OCI-LY1 (cell line): ENCODE measurements around the gene NFAM1.

Source experiments
- H2AFZ ChIP-seq: fragments of 200-600 bp; sonication (generic), shearing (Covaris generic); 2 replicates; pipeline ENCODE4 v1.6.0; 2014; ENCODE audit warnings: antibody characterized with exemption, mild to moderate bottlenecking, low read length
- H3F3A ChIP-seq: fragments of 200-600 bp; sonication (generic), shearing (Covaris generic); 2 replicates; pipeline ENCODE4 v1.6.0; 2014; ENCODE audit warnings: mild to moderate bottlenecking, antibody characterized with exemption, low read length, moderate library complexity; ENCODE audit not compliant: insufficient read depth
- H3K27ac ChIP-seq: fragments of 200-600 bp; sonication (generic); 2 replicates; pipeline ENCODE4 v1.5.1; 2014; ENCODE audit warnings: low read length, mixed run types, mild to moderate bottlenecking, low read depth; ENCODE audit not compliant: poor library complexity, severe bottlenecking
- H3K27me3 ChIP-seq: fragments of 200-600 bp; sonication (generic); 2 replicates; pipeline ENCODE4 v1.6.0; 2014; ENCODE audit warnings: antibody characterized with exemption, mild to moderate bottlenecking, low read length, moderate library complexity; ENCODE audit not compliant: insufficient read depth
- H3K36me3 ChIP-seq: fragments of 200-600 bp; sonication (generic); 2 replicates; pipeline ENCODE4 v1.6.1; 2014; ENCODE audit warnings: mild to moderate bottlenecking, antibody characterized with exemption, low read length, moderate library complexity, mixed read lengths; ENCODE audit not compliant: insufficient read depth
- H3K4me1 ChIP-seq: fragments of 200-600 bp; sonication (generic); 2 replicates; pipeline ENCODE4 v1.5.1; 2014; ENCODE audit warnings: mild to moderate bottlenecking, low read length, moderate library complexity; ENCODE audit not compliant: insufficient read depth, severe bottlenecking
- H3K4me2 ChIP-seq: fragments of 200-600 bp; sonication (generic), shearing (Covaris generic); 2 replicates; pipeline ENCODE4 v1.6.1; 2014; ENCODE audit warnings: low read length
- H3K4me3 ChIP-seq: fragments of 200-600 bp; sonication (generic); 2 replicates; pipeline ENCODE4 v1.5.1; 2014; ENCODE audit warnings: low read length, low read depth, mild to moderate bottlenecking, mixed read lengths; ENCODE audit not compliant: poor library complexity, severe bottlenecking
- H3K79me2 ChIP-seq: fragments of 200-600 bp; shearing (Covaris generic); 2 replicates; pipeline ENCODE4 v1.6.1; 2016; ENCODE audit warnings: mixed run types, low read length, mixed read lengths; ENCODE audit not compliant: insufficient read depth
- H3K9ac ChIP-seq: fragments of 200-600 bp; sonication (generic), shearing (Covaris generic); 2 replicates; pipeline ENCODE4 v1.6.1; 2014; ENCODE audit warnings: mild to moderate bottlenecking, low read length, mixed read lengths
- H3K9me2 ChIP-seq: fragments of 200-600 bp; sonication (generic), shearing (Covaris generic); 2 replicates; pipeline ENCODE4 v1.6.1; 2014; ENCODE audit warnings: low read depth, mild to moderate bottlenecking, low read length, mixed read lengths
- H3K9me3 ChIP-seq: fragments of 200-600 bp; shearing (Covaris generic); 2 replicates; pipeline ENCODE4 v1.6.1; 2014; ENCODE audit warnings: low read length, mixed read lengths
- H4K20me1 ChIP-seq: fragments of 200-600 bp; sonication (generic), shearing (Covaris generic); 2 replicates; pipeline ENCODE4 v1.6.0; 2016; ENCODE audit warnings: mild to moderate bottlenecking, low read length; ENCODE audit not compliant: insufficient read depth
- CTCF ChIP-seq: fragments of 200-600 bp; sonication (generic), shearing (Covaris generic); IDR thresholded peaks from 2 replicates; pipeline ENCODE4 v1.5.1; 2017; ENCODE audit warnings: mild to moderate bottlenecking, antibody characterized with exemption, low read length, moderate library complexity, mixed read lengths
- EZH2 ChIP-seq: fragments of 200-600 bp; sonication (generic), shearing (Covaris generic); IDR thresholded peaks from 2 replicates; pipeline ENCODE4 v1.8.0; 2017; ENCODE audit warnings: borderline replicate concordance, mixed run types, mild to moderate bottlenecking, antibody characterized with exemption, low read length, moderate library complexity, mixed read lengths

NFAM1 gene

GRCh38 chr22:42408810-42409529 is 23.2 kb downstream of the NFAM1 start:
- Histone ChIP-seq H3K27me3 (peaks cover 6% of the 10 kb centered on the region; the same call in 1 of the 2 replicates), H3K79me2 (no peaks in the 10 kb centered on the region)
- no peak for TF ChIP-seq CTCF
- no peak for TF ChIP-seq EZH2

GRCh38 chr22:42408276-42408675 is 23.9 kb downstream of the NFAM1 start:
- Histone ChIP-seq H3F3A (no peaks in the 10 kb centered on the region), H4K20me1 (no peaks in the 10 kb centered on the region), H3K36me3 (no peaks in the 10 kb centered on the region), H3K9ac (no peak overlapping the region), H3K9me2 (no peaks in the 10 kb centered on the region), H3K4me2 (no peak overlapping the region), H3K79me2 (no peaks in the 10 kb centered on the region), H3K4me3 (no peak overlapping the region), H3K4me1 (no peaks in the 10 kb centered on the region), H3K27me3 (peaks cover 10% of the 10 kb centered on the region), H3K27ac (no peak overlapping the region), H3K9me3 (no peaks in the 10 kb centered on the region), H2AFZ (no peak overlapping the region)
- TF ChIP-seq CTCF (no peak), EZH2 (no peak)

More at GRCh38 chr22:42408810-42409529, 23.2 kb downstream of the NFAM1 start:
- Histone ChIP-seq H4K20me1 (no peaks in the 10 kb centered on the region), H3K4me3 (no peak overlapping the region), H3K4me1 (no peaks in the 10 kb centered on the region), H3K4me2 (no peak overlapping the region), H3K27ac (no peak overlapping the region), H2AFZ (no peak overlapping the region), H3K9me3 (no peaks in the 10 kb centered on the region), H3K9ac (no peak overlapping the region), H3F3A (no peaks in the 10 kb centered on the region), H3K9me2 (no peaks in the 10 kb centered on the region), H3K36me3 (no peaks in the 10 kb centered on the region)

GRCh38 chr22:42404266-42404665 is 27.9 kb downstream of the NFAM1 start:
- H3K9ac ChIP-seq = no peak overlapping the region
- H2AFZ ChIP-seq = no peak overlapping the region
- peaks cover 8% of the 10 kb centered on the region for H3K4me1 ChIP-seq
- TF ChIP-seq CTCF (no peak), EZH2 (no peak)
- no peak overlapping the region for H3K4me2 ChIP-seq
- peaks cover 10% of the 10 kb centered on the region for H3K27me3 ChIP-seq
- no peak overlapping the region for H3K4me3 ChIP-seq
- no peaks in the 10 kb centered on the region for H4K20me1 ChIP-seq
- H3K79me2 ChIP-seq = no peaks in the 10 kb centered on the region
- H3K36me3 ChIP-seq = no peaks in the 10 kb centered on the region
- H3K9me3 ChIP-seq = no peaks in the 10 kb centered on the region
- H3K27ac ChIP-seq = no peak overlapping the region
- H3K9me2 ChIP-seq = no peaks in the 10 kb centered on the region
- no peaks in the 10 kb centered on the region for H3F3A ChIP-seq
